ENCODE data around the gene BAG1.

Gene BAG1

DNA sequence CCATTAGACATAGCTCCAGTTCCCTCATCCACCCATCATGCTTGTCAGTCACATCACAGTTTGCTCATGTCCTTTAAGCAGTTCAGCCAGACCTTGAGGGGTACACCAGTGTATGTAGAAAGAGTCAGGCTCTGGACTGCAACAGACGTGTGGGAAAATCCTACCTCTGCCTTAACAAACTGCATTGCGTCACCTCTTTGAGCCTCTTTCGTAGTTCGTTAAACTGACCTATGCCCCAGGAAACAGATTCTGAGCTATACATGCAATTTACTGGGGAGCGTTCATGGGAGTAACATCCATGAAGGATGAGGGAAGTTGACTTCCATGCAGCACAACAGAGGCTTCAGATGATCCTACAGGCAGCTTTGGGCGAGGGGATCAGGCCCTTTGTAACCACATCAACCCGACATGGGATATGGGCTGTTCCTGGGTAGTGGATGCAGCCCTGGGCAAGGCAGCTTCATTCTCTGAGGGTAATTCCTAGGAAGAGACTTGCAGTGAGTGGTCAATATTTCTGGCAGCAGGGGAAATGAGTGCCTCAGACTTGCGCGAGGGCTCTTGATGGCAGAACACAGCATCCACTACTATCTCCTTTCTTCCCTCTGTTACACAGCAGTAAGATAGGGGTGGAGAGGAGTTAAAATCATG lies 20.2 kb downstream of the BAG1 start:
- TF ChIP-seq ZNF274 (IDR thresholded peaks at IDR 0.05; ENCODE audit: low read depth, low read length): no peak
- no peak overlapping the region for H3K4me3 ChIP-seq (ENCODE audit: low read length)

DNA sequence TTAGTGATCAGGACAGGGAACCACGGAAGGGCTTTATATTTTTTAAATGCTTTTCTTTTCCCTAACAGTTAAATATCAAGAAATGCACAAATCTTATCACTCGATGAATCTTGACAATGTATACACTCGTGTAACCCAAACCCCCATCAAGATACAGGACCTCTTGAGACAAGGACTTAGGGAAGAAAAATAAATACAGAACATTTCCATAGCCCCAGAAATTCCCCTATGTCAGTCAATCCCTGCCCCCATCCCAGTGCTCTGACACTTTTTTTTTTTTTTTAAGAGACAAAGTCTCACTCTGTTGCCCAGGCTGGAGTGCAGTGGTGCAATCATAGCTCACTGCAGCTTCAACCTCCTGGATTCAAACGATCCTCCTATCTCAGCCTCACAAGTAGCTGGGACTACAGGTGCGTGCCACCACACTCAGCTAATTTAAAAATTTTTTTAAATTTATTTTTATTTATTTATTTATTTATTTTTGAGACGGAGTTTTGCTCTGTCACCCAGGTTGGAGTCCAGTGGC lies 21.8 kb downstream of the BAG1 start:
- no peak for TF ChIP-seq ZNF274 (IDR thresholded peaks at IDR 0.05; ENCODE audit: low read depth, low read length)

DNA sequence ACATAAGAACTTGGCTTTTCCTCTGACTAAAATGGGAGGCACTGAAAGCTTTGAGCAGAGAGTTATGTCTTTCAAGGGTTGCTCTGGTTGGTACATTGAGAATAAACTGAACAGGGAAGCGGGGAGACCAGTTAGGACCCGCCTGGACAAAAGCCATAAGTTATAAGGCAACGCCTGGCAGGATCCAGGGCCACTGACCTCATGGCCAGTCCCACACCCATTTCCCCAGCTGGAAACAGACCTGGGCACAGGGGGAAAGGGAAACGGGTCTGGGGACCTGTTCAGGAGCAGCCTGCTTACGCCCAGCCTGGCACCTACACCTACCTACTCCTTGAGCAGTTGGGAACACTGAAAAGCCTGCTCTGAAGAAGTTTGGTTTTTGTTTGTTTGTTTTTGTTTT lies 23.2 kb downstream of the BAG1 start:
- TF ChIP-seq ZNF274 (IDR thresholded peaks at IDR 0.05; ENCODE audit: low read depth, low read length): no peak
- H3K4me3 ChIP-seq (ENCODE audit: low read length): no peak overlapping the region

More for the DNA sequence above, 21.8 kb downstream of the BAG1 start:
- H3K4me3 ChIP-seq (ENCODE audit: low read length): no peak overlapping the region

DNA sequence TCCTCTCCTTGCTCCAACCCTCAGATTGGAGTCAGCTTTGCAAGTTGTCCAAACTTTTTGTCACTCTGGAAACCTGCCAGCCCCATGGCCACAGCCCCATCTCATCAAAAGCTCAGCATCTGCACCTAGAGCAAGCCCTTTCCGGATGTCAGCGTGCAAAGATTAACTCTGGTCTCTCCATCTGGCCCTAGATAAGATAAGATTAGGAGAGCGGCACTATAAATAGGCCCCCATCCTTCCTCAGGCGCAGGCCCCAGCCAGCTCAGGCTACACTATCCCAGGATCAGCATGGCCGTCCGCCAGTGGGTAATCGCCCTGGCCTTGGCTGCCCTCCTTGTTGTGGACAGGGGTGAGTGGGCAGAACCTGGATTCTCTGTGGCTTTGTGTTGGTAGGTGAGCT lies 24.6 kb downstream of the BAG1 start, which contains the start of gene SPINK4:
TSS of gene SPINK4 (plus strand) at position 247 of the 400 bp plus-strand sequence. CDS start at position 289, 42 bp downstream.
- H3K4me3 ChIP-seq (ENCODE audit: low read length): no peak within 1 kb of the TSS
- no peak for TF ChIP-seq ZNF274 (IDR thresholded peaks at IDR 0.05; ENCODE audit: low read depth, low read length)

DNA sequence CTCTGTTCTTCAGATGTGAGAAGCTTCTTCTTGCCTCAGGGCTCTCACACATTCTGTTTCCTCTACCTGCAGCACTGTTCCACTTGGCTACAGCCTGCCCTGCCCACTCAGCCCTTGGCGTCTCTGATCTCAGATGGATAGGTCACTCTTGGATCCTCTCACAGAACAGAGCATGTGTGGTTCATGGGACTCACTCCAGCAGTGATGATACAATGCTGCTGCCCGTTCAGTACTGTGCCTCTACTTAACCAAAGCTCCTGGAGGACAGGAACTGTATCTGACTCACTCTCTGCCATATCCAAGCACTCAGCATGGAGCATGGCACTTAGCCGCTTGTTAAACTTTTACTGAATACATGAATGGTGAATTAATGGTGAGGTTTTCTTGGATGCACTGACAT lies 27.9 kb downstream of the BAG1 start:
- H3K4me3 ChIP-seq (ENCODE audit: low read length): no peak overlapping the region
- TF ChIP-seq ZNF274 (IDR thresholded peaks at IDR 0.05; ENCODE audit: low read depth, low read length): no peak

DNA sequence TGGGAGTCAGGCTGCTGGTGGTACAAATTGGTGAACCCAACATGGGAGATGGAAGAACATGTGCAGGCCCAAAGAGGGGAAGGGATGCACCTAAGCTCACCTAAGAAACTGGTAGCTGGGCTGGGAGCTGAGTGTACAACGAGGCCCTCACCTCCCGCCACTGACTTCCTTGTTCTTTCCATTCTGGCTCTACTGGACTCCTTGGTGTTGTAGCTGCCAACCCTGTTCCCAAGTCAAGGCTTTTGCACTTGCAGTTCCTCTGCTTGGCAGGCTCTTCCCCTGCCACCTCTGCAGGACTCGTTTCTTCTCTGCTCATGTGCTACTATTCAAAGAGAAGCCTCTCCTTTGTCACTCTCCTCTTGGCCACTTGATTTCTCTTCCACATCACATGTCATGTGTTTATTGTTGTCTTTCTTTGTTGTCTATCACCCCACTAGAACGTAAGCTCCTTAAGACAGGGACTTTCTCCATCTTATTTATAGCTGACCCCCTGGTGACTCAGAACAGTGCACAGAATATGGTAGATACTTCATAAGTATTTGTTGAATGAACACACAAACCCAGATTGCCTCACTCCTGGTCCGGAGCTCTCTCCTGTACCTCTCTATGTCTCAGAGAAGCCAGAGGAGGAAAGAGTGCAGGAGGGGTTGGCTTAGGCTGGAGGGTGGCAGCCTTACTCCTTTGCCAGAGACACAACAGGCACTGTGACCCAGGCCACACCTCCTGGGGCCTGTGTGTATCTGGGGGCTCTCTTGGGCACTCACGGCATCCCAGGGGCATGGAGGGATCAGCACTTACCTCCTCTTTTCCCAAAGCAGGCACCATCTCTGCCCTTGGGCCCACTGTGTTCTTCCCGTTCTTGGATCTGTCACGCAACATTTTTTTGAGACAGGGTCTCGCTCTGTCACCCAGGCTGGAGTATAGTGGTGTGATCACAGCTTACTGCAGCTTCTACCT lies 29.7 kb downstream of the BAG1 start:
- TF ChIP-seq ZNF274 (IDR thresholded peaks at IDR 0.05; ENCODE audit: low read depth, low read length): no peak
- H3K4me3 ChIP-seq (ENCODE audit: low read length): no peak overlapping the region

DNA sequence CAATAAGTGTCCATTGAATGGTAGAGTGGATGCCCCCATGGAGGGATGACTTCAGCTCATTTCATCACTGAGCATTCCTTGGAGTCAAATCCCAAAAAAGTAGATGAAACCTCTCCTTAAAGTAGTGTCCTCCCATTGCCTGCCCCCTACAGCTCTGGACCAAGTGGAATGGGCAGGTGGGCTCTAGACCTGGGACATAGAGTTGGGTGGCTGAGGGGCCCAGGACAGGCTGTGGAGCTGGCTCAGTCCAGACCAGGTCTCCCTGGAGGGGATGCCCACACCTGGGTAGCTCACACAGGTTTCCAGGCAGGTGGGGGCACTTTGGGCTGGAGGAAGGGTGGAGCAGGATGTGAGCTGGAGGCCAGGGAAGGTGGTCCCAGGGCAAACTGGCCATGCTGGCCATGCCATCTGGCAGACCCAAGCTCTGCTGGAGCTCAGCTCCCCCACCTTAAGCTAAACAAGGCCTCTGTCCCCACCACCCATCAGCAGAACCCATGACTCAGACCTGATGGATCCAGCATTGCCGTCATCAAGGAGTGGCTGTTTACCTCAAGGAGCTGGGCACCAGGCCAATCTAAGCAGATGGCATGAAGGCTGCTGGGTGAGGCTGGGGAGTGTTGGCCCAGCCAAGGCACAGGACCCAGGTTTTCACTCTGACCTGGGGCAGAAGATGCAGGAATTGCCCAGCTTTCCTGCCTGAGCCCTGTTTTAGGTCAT lies 30.7 kb downstream of the BAG1 start:
- TF ChIP-seq ZNF274 (IDR thresholded peaks at IDR 0.05; ENCODE audit: low read depth, low read length): no peak
- H3K4me3 ChIP-seq (ENCODE audit: low read length): no peak overlapping the region

DNA sequence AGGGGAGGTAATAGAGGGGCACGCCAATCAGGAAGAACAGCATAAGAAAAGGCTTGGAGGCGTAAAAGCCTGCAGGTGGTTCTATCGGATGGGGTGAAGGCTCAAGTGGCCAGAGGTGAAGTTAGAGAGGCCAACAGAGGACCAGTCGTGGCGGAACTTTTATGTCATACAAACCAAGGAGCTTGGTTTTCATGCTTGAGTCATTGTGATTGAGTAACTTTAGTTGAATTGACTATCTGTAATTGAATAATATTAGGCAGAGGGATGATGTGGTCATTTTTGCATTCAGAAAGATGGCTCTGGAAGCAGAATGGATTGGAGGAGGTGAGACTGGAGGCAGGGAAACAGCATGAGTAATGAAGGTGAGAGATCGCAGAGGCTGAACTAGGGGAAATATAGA lies 31.7 kb downstream of the BAG1 start:
- no peak overlapping the region for H3K4me3 ChIP-seq (ENCODE audit: low read length)
- no peak for TF ChIP-seq ZNF274 (IDR thresholded peaks at IDR 0.05; ENCODE audit: low read depth, low read length)

DNA sequence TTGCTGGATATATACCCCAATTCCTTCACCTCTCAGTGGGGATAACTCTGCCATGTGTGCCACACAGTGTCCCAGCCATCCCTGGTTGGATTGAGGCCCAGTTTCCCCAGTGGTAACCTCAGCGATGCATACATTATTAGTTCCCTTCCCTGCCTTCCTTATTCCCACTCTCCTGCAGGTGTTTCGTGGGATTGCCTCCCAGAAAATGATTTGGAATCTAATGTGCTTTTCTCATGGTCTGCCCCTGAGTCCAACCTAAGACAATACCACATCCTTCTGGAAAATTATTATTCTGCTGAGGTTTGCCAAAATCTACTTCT lies 32.9 kb downstream of the BAG1 start:
- no peak overlapping the region for H3K4me3 ChIP-seq (ENCODE audit: low read length)

DNA sequence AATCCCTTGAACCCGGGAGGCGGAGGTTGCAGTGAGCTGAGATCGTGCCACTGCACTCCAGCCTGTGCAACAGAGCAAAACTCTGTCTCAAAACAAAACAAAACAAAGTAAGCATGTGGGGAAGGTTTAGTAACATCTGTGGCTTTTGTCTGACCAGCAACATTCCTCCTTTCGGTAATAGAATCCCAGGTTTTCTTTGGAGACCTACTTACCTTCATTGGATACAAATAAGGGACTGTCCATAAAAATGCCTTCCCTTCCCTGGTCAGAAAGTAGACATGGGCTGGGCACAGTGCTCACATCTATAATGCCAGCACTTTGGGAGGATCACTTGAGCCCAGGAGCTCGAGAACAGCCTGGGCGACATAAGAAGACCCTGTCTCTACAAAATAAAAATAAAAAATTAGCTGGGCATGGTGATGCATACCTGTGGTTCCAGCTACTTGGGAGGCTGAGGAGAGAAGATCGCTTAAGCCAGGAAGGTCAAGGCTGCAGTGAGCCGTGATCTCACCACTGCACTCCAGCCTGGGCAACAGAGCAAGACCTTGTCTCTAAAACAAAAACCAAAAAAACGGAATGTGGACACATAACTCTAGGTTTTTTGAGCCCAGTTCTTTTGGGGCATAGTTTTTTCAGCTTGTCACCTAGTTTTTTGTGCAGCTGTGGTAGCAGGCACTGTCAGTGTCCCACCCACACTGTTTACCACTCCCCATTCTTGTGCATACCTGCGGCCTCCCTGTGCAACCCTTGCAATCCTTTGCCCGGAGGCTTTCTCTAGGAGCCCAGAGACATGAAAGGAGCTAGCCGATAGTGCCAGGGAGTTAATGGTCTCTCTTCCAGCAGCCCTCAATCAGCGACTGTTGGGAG lies 33.5 kb downstream of the BAG1 start:
- TF ChIP-seq ZNF274 (IDR thresholded peaks at IDR 0.05; ENCODE audit: low read depth, low read length): no peak
- H3K4me3 ChIP-seq (ENCODE audit: low read length): no peak overlapping the region

More for the DNA sequence above, 32.9 kb downstream of the BAG1 start:
- TF ChIP-seq ZNF274 (IDR thresholded peaks at IDR 0.05; ENCODE audit: low read depth, low read length): no peak

DNA sequence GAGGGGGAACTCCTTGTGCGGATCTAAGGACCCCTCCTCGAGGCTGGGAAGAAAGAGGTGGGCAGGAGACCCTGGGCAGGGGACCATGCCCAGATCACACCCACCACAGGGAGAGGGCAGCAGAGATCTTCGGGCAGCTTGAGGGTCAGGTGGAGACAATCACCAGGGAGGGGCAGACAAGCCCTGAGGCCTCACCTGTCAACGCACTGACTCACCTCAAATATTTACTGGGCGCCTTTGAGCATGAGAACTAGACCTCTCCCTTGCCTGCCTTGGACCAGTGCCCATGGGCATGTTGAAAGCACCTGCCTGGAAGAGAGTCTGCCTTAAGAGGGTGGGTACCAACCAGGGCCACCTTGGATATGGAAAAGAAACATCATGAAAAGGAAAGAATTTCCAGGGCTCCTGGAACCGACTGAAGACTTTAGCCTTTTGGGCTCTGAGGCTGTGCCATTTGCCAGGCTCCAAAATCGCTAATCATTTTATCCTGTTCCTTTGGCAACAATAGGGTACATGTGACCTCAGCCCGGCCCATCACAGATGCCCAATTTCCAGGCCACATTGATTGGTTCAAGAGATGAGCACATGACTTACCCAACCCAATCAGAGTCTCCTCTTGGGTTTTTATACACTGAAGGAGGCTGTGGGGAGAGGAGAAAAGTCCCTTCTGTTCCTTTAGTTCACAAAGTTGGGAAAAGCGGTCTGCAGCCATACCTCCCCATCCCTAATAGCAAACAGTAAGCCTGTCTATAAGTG lies 35.0 kb downstream of the BAG1 start:
- no peak for TF ChIP-seq ZNF274 (IDR thresholded peaks at IDR 0.05; ENCODE audit: low read depth, low read length)
- H3K4me3 ChIP-seq (ENCODE audit: low read length): no peak overlapping the region

DNA sequence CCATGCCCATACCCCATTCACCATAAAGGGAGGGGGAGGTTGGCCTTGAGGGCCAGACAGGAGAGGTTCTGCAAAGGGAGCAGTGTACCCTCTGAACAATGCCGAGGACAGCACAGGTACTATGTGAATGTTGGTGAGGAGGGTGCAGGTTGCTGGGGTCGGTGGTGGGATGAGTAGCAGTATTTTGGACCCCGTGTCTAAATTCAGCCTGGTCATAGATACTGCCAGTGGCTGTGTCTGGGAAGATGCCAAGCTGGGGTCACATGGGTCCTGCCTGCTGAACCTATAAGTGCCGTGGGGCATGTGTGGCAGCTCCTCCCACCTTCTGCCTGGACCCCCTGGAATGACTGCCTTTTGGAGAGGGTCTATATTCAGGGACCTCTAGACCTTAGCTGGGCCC lies 35.9 kb downstream of the BAG1 start:
- H3K4me3 ChIP-seq (ENCODE audit: low read length): no peak overlapping the region
- no peak for TF ChIP-seq ZNF274 (IDR thresholded peaks at IDR 0.05; ENCODE audit: low read depth, low read length)

DNA sequence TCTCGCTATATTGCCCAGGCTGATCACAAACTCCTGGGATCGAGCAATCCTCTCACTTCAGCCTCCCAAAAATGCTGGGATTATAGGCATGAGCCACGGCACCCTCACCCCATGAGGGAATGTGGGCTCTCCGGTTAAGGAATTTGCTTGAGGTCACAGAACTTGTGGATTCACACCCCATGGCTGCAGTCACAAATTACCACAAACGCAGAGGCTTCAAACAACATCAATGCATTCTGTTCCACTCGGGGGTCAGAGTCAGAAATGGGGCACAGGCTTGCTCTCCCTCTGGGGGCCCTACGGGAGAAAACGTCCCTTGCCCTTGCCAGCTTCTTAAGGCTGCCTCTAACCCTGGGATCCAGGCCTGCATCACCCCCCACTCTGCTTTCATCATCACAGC lies 36.8 kb downstream of the BAG1 start:
- no peak overlapping the region for H3K4me3 ChIP-seq (ENCODE audit: low read length)
- TF ChIP-seq ZNF274 (IDR thresholded peaks at IDR 0.05; ENCODE audit: low read depth, low read length): no peak
